CD4-positive, alpha-beta T cell (primary cell): ENCODE results near the gene PACSIN1. TPM values are rescaled to one million over a fixed set of nuclear protein-coding genes. Genes with fewer than 3 reads are reported as not detected.

ENCODE experiments used
- ATAC-seq: fragments of 200-7000 bp; cut with Tn5 transposase; one replicate; pipeline ENCODE4 v1.10.0; 2022; ENCODE audit warnings: mild to moderate bottlenecking; ENCODE audit not compliant: poor library complexity
- CTCF ChIA-PET: fragments of 350-600 bp; sonication (Branson Sonifier 250); formaldehyde crosslinking; loops from one replicate; lab custom pipeline; 2021; ENCODE audit warnings: antibody characterized with exemption, inconsistent platforms; lab: Charles Lee
- POLR2A ChIA-PET: fragments of 350-600 bp; sonication (Branson Sonifier 250); formaldehyde crosslinking; loops from one replicate; lab custom pipeline; 2021; ENCODE audit warnings: antibody characterized with exemption, inconsistent platforms; lab: Charles Lee
- DNase-seq, 14 experiments: peaks; one replicate each; pipeline ENCODE4 v3.0.0-alpha.2; 2013 to 2020; ENCODE audit warnings: mixed read lengths in 2 of 14
- H3K27ac ChIP-seq, 2 donors: one replicate each; pipeline versions ENCODE4 v1.5.1 to v1.7.0; 2013; ENCODE audit warnings: low read length in 2 of 2, low read depth in 1 of 2, mild to moderate bottlenecking in 1 of 2
- H3K27me3 ChIP-seq, 2 experiments: 1 replicate in 1 of 2; 2 replicates in 1 of 2; pipeline versions ENCODE4 v1.6.1 to v1.7.0; 2013; ENCODE audit warnings: low read length in 2 of 2, control low read depth in 1 of 2, mild to moderate bottlenecking in 1 of 2, moderate library complexity in 1 of 2; ENCODE audit not compliant: insufficient read depth in 2 of 2, control insufficient read depth in 1 of 2
- H3K36me3 ChIP-seq: one replicate; pipeline ENCODE4 v1.6.1; 2013; ENCODE audit warnings: low read length, control low read depth; ENCODE audit not compliant: insufficient read depth
- H3K4me1 ChIP-seq: one replicate; pipeline ENCODE4 v1.6.1; 2013; ENCODE audit warnings: low read length, control low read depth; ENCODE audit not compliant: insufficient read depth
- H3K4me3 ChIP-seq: one replicate; pipeline ENCODE4 v1.5.1; 2013; ENCODE audit warnings: mild to moderate bottlenecking, low read length, moderate library complexity
- H3K9me3 ChIP-seq, 2 experiments: 1 replicate in 1 of 2; 2 replicates in 1 of 2; pipeline versions ENCODE4 v1.6.1 to v1.7.0; 2013; ENCODE audit warnings: low read length in 2 of 2, mild to moderate bottlenecking in 2 of 2, control low read depth in 1 of 2, moderate library complexity in 1 of 2; ENCODE audit not compliant: control insufficient read depth in 1 of 2, insufficient read depth in 1 of 2
- H3K27ac Mint-ChIP-seq: one replicate; pipeline ENCODE4 v1.8.0; 2020; ENCODE audit warnings: mixed read lengths
- H3K27me3 Mint-ChIP-seq: one replicate; pipeline ENCODE4 v1.8.0; 2021; ENCODE audit warnings: mixed read lengths
- H3K36me3 Mint-ChIP-seq: one replicate; pipeline ENCODE4 v1.8.0; 2021; ENCODE audit warnings: low read depth, mixed read lengths
- H3K4me1 Mint-ChIP-seq: one replicate; pipeline ENCODE4 v1.8.0; 2021; ENCODE audit warnings: low read depth, mixed read lengths
- H3K4me3 Mint-ChIP-seq: one replicate; pipeline ENCODE4 v1.8.0; 2020; ENCODE audit warnings: mild to moderate bottlenecking, mixed read lengths
- H3K9me3 Mint-ChIP-seq: one replicate; pipeline ENCODE4 v1.8.0; 2020; ENCODE audit warnings: mixed read lengths
- intact Hi-C, 2 experiments: fragments of 100-400 bp; cut with DNase I in 1 of 2; cut with micrococcal nuclease in 1 of 2; formaldehyde crosslinking; loops; one replicate each; pipeline versions ENCODE4 v1.15.1 to v1.9.0; 2023 to 2025; cut with DNase I, micrococcal nuclease
- total RNA-seq, 174 experiments: library from RNA in 2 of 174; stranded (reverse) in 2 of 174; gene quantifications; one replicate each; pipeline ENCODE4 v1.2.3 and lab custom pipeline; 2021 to 2026
- TF ChIP-seq, protein P1 (sequence below): fragments of 200-600 bp; IDR thresholded peaks from one replicate; pipeline ENCODE4 v1.8.0; 2022; ENCODE audit warnings: antibody characterized with exemption, mild to moderate bottlenecking

The PACSIN1 gene
- total RNA-seq, 2 experiments from 2014 or later, result 1.3 to 1.4 TPM

DNA sequence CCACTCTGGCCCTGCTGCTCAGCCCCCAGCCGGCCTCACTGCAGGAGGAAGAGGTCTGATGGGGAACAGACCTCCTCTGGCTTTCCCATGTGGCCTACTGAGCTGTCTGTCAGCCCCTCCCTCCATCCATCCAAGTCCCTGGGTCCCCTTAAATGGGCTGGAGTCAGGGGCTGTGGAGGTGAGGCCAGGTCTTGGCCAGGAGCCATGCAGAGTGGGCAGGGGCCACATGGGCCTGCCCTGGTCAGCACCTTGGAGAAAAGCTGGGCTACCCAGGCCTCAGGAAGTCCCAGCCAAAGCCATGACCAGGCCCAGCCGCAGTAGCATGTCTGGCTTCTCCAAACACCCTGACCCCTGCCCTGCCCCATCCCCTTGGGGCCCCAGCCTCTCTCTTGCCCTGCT is 83.9 kb downstream of the PACSIN1 start:
- H3K4me3 Mint-ChIP-seq, result no peak overlapping the region
- H3K4me1 Mint-ChIP-seq, result peaks cover 6% of the 10 kb centered on the region
- H3K36me3 ChIP-seq, result no peaks in the 10 kb centered on the region
- no peaks in the 10 kb centered on the region for H3K36me3 Mint-ChIP-seq
- CTCF ChIA-PET, result no interaction called here
- POLR2A ChIA-PET, result no interaction called here
- ATAC-seq (no peak), DNase-seq (no peak)
- no peaks in the 10 kb centered on the region for H3K4me1 ChIP-seq
- intact Hi-C loops, result no loop called here
- no peaks in the 10 kb centered on the region for H3K27me3 ChIP-seq
- no peaks in the 10 kb centered on the region for H3K9me3 ChIP-seq
- TF ChIP-seq, protein P1, sequence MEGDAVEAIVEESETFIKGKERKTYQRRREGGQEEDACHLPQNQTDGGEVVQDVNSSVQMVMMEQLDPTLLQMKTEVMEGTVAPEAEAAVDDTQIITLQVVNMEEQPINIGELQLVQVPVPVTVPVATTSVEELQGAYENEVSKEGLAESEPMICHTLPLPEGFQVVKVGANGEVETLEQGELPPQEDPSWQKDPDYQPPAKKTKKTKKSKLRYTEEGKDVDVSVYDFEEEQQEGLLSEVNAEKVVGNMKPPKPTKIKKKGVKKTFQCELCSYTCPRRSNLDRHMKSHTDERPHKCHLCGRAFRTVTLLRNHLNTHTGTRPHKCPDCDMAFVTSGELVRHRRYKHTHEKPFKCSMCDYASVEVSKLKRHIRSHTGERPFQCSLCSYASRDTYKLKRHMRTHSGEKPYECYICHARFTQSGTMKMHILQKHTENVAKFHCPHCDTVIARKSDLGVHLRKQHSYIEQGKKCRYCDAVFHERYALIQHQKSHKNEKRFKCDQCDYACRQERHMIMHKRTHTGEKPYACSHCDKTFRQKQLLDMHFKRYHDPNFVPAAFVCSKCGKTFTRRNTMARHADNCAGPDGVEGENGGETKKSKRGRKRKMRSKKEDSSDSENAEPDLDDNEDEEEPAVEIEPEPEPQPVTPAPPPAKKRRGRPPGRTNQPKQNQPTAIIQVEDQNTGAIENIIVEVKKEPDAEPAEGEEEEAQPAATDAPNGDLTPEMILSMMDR, result no peak
- no peak overlapping the region for H3K27ac Mint-ChIP-seq
- no peak overlapping the region for H3K4me3 ChIP-seq
- H3K27me3 Mint-ChIP-seq, result no peaks in the 10 kb centered on the region
- H3K9me3 Mint-ChIP-seq, result no peaks in the 10 kb centered on the region
- H3K27ac ChIP-seq, result no peak overlapping the region

DNA sequence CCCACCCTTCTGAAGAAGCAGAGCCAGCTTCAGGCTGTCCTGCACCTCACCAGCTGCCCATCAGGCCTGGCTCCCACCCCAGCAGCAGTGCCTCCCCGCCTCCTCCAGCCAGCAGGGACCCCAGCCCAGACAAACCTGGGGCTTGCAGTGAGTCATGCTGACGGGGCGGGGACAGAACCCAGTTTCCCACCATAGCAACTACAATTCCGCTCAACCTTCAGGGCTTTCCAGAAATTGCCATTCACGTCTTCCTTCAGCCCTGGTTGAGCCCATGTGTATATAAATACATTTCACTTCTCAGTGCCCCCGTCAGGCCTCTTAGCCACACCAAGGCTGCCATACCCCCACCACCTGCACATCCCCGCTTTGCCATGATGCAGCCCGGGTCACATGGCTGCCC is 85.8 kb downstream of the PACSIN1 start:
- Histone ChIP-seq H3K36me3 (no peaks in the 10 kb centered on the region), H3K4me1 (no peaks in the 10 kb centered on the region), H3K27me3 (no peaks in the 10 kb centered on the region), H3K27ac (no peak overlapping the region), H3K9me3 (no peaks in the 10 kb centered on the region), H3K4me3 (no peak overlapping the region)
- no peak overlapping the region for H3K27ac Mint-ChIP-seq
- ChIA-PET POLR2A (no interaction called here), CTCF (no interaction called here)
- DNase-seq, result no peak
- H3K9me3 Mint-ChIP-seq, result no peaks in the 10 kb centered on the region
- no peak overlapping the region for H3K4me3 Mint-ChIP-seq
- H3K4me1 Mint-ChIP-seq, result peaks cover 12% of the 10 kb centered on the region
- no peak for ATAC-seq
- intact Hi-C loops, result no loop called here
- no peaks in the 10 kb centered on the region for H3K27me3 Mint-ChIP-seq
- TF ChIP-seq, protein P1, result no peak
- H3K36me3 Mint-ChIP-seq, result no peaks in the 10 kb centered on the region

DNA sequence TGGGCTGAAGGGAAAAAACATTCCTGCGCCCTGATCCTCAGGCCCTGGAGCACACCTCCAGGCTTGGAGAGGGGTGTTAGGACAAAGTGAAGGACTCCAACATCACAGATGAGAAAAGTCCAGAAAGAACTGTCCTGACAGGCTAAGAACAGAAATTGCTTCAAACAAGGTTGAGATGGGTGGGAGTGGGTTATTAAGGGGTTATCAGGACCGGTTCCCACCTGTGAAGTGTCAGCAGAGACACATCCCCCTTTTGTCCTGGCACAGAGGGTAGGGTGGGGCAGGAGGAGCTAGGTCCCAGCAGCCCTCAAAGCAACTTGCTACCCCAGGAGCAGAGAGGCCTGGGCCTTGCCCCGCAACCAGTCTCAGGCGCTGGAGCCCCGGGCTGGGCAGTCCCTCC is 86.7 kb downstream of the PACSIN1 start:
- Histone ChIP-seq H3K4me3 (no peak overlapping the region), H3K4me1 (no peaks in the 10 kb centered on the region), H3K27me3 (no peaks in the 10 kb centered on the region), H3K9me3 (no peaks in the 10 kb centered on the region), H3K27ac (no peak overlapping the region), H3K36me3 (no peaks in the 10 kb centered on the region)
- TF ChIP-seq, protein P1, result no peak
- no peak overlapping the region for H3K27ac Mint-ChIP-seq
- intact Hi-C loops, result no loop called here
- H3K36me3 Mint-ChIP-seq, result no peaks in the 10 kb centered on the region
- CTCF ChIA-PET, result no interaction called here
- ATAC-seq (no peak), DNase-seq (no peak)
- POLR2A ChIA-PET, result no interaction called here
- no peak overlapping the region for H3K4me3 Mint-ChIP-seq
- peaks cover 12% of the 10 kb centered on the region for H3K4me1 Mint-ChIP-seq
- H3K27me3 Mint-ChIP-seq, result no peaks in the 10 kb centered on the region
- H3K9me3 Mint-ChIP-seq, result no peaks in the 10 kb centered on the region
